ENCODE results near the gene AKT3.

The AKT3 gene

DNA sequence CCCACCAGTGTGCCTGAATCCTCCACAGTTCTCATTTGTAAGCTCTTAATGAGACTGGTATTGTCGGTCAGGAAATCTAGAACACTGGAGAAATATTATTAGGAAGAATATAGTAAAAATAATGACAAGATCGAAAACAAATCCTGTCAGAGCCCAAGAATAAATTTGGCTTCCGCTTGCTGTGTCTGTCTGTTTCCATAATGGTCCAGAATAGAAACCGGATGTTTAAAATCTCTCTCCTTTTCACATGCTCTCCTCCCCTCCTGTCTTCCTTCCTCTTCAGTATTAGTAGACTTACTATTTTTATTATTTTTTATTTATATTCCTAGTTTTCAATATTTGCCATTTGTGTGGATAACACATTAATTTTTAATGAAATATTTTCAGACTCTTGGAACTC, 406.5 kb downstream of the AKT3 start:
- Mint-ChIP-seq H3K27ac (no peak overlapping the region), H3K4me3 (no peak overlapping the region), H3K27me3 (ENCODE audit: low read depth) (peaks cover 4% of the 10 kb centered on the region), H3K4me1 (peaks cover 19% of the 10 kb centered on the region), H3K9me3 (no peaks in the 10 kb centered on the region), H3K36me3 (ENCODE audit: low read depth) (peaks cover 5% of the 10 kb centered on the region)
- TF ChIP-seq, protein P1, sequence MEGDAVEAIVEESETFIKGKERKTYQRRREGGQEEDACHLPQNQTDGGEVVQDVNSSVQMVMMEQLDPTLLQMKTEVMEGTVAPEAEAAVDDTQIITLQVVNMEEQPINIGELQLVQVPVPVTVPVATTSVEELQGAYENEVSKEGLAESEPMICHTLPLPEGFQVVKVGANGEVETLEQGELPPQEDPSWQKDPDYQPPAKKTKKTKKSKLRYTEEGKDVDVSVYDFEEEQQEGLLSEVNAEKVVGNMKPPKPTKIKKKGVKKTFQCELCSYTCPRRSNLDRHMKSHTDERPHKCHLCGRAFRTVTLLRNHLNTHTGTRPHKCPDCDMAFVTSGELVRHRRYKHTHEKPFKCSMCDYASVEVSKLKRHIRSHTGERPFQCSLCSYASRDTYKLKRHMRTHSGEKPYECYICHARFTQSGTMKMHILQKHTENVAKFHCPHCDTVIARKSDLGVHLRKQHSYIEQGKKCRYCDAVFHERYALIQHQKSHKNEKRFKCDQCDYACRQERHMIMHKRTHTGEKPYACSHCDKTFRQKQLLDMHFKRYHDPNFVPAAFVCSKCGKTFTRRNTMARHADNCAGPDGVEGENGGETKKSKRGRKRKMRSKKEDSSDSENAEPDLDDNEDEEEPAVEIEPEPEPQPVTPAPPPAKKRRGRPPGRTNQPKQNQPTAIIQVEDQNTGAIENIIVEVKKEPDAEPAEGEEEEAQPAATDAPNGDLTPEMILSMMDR (IDR thresholded peaks at IDR 0.05; ENCODE audit: unreplicated experiment in 3 of 3) = no peak

DNA sequence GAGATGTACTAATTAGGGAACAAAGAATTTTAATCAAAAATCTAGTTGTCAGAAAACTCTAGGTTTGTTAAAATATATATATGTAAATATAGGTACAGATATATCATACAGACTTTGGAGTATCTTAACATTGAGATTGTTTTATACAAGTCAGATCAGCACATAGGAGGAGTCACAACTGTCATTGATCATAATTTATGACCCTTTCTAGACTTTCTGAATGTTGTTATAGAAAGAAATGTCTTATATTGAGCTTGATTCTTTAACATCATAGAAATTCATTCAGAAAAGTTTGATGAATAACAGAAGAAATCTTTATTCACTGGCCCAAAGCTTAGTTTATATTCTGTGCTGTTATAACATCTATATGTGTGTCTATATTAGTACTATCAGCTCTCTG, 408.4 kb downstream of the AKT3 start:
- Mint-ChIP-seq H3K4me3 (no peak overlapping the region), H3K9me3 (no peaks in the 10 kb centered on the region), H3K4me1 (peaks cover 20% of the 10 kb centered on the region), H3K27ac (peak overlapping the region in 1 of 3 experiments; percentile 16), H3K27me3 (ENCODE audit: low read depth) (peaks cover 4% of the 10 kb centered on the region), H3K36me3 (ENCODE audit: low read depth) (peaks cover 9% of the 10 kb centered on the region)
- TF ChIP-seq, protein P1 (IDR thresholded peaks at IDR 0.05; ENCODE audit: unreplicated experiment in 3 of 3) = no peak

DNA sequence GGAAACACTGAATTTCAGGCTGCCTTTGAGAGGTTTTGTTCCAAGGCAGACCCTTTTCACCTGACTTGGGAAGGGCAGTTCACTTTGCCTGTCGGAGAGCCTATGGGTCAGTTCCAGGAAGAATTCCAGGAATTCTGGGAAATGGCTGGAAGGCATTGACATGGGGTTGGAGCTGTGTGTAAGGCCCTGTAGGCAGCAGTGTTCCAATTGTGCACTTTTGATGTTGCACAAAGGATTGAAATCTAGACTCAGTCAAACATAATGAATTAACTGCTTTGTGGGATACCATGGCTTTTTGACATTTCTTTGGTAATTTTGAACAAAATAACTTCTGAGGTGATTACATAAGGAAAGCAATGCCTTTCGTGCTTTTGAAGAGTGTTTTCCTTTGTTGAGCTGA, 409.6 kb downstream of the AKT3 start:
- peaks cover 9% of the 10 kb centered on the region for H3K36me3 Mint-ChIP-seq (ENCODE audit: low read depth)
- H3K9me3 Mint-ChIP-seq = no peaks in the 10 kb centered on the region
- H3K4me1 Mint-ChIP-seq = peaks cover 20% of the 10 kb centered on the region
- H3K4me3 Mint-ChIP-seq = no peak overlapping the region
- H3K27ac Mint-ChIP-seq = peak overlapping the region in 1 of 3 experiments; percentile 16
- TF ChIP-seq, protein P1 (IDR thresholded peaks at IDR 0.05; ENCODE audit: unreplicated experiment in 3 of 3) = no peak
- peaks cover 4% of the 10 kb centered on the region for H3K27me3 Mint-ChIP-seq (ENCODE audit: low read depth)

- Mint-ChIP-seq H3K36me3 (ENCODE audit: low read depth) (peaks cover 9% of the 10 kb centered on the region), H3K9me3 (no peaks in the 10 kb centered on the region), H3K4me3 (no peak overlapping the region), H3K27me3 (ENCODE audit: low read depth) (peaks cover 4% of the 10 kb centered on the region), H3K27ac (peak overlapping the region in 2 of 3 experiments; percentile 1 to 17), H3K4me1 (peaks cover 29% of the 10 kb centered on the region)
- TF ChIP-seq, protein P1 (IDR thresholded peaks at IDR 0.05; ENCODE audit: unreplicated experiment in 3 of 3) = no peak
These were observed 411.2 kb downstream of the AKT3 start for GRCh38 chr1:243438815-243439214.

Data from nephron (organoid).